GM23338 (cell line): ENCODE data around the gene OVOL3. TPM values are rescaled to one million over a fixed set of nuclear protein-coding genes. Genes with fewer than 3 reads are reported as not detected.

Experiments
- ATAC-seq: fragments of 200-7000 bp; cut with Tn5 transposase; 3 replicates; pipeline ENCODE4 v1.9.1; 2020
- DNase-seq: peaks from one replicate; pipeline ENCODE4 v3.0.0-alpha.2; 2015; ENCODE audit warnings: low spot score
- H2AFZ ChIP-seq: fragments of 200-600 bp; sonication (generic); 2 replicates; pipeline ENCODE4 v1.8.0; 2016; ENCODE audit warnings: antibody characterized with exemption, mild to moderate bottlenecking, moderate library complexity
- H3F3A ChIP-seq: fragments of 200-600 bp; sonication (generic); replicated peaks from 2 replicates; pipeline ENCODE4 v1.8.0; 2017; ENCODE audit warnings: antibody characterized with exemption, mixed run types, low read depth
- H3K27ac ChIP-seq: fragments of 200-600 bp; sonication (generic); 2 replicates; pipeline ENCODE4 v1.6.1; 2016; ENCODE audit warnings: low read depth
- H3K27me3 ChIP-seq: fragments of 200-600 bp; sonication (generic); 2 replicates; pipeline ENCODE4 v1.8.0; 2016; ENCODE audit warnings: mild to moderate bottlenecking, mixed run types, moderate library complexity; ENCODE audit not compliant: insufficient read depth
- H3K36me3 ChIP-seq: fragments of 200-600 bp; sonication (generic); 2 replicates; pipeline ENCODE4 v1.8.0; 2016; ENCODE audit warnings: mild to moderate bottlenecking; ENCODE audit not compliant: insufficient read depth
- H3K4me1 ChIP-seq: fragments of 200-600 bp; sonication (generic); 2 replicates; pipeline ENCODE4 v1.8.0; 2016; ENCODE audit warnings: mild to moderate bottlenecking, moderate library complexity; ENCODE audit not compliant: insufficient read depth
- H3K4me2 ChIP-seq: fragments of 200-600 bp; sonication (generic); 2 replicates; pipeline ENCODE4 v1.7.1; 2017; ENCODE audit warnings: mixed run types
- H3K4me3 ChIP-seq: fragments of 200-600 bp; sonication (generic); 2 replicates; pipeline ENCODE4 v1.6.1; 2016; ENCODE audit warnings: mixed run types
- H3K79me2 ChIP-seq: fragments of 200-600 bp; sonication (generic); replicated peaks from 2 replicates; pipeline ENCODE4 v1.8.0; 2017; ENCODE audit warnings: mild to moderate bottlenecking; ENCODE audit not compliant: insufficient read depth
- H3K9me2 ChIP-seq: fragments of 200-600 bp; sonication (generic); 2 replicates; pipeline ENCODE4 v1.8.0; 2017; ENCODE audit not compliant: insufficient read depth
- H4K20me1 ChIP-seq: fragments of 200-600 bp; sonication (generic); replicated peaks from 2 replicates; pipeline ENCODE4 v1.8.0; 2017; ENCODE audit warnings: mild to moderate bottlenecking; ENCODE audit not compliant: insufficient read depth
- H3K27ac Mint-ChIP-seq: 2 replicates; pipeline ENCODE4 v1.8.0; 2020; ENCODE audit warnings: inconsistent platforms, mild to moderate bottlenecking, moderate library complexity, mixed read lengths
- H3K27me3 Mint-ChIP-seq: 3 replicates; pipeline ENCODE4 v1.8.0; 2022; ENCODE audit warnings: low read depth, mild to moderate bottlenecking, moderate library complexity, mixed read lengths, inconsistent platforms; ENCODE audit not compliant: insufficient read depth, poor library complexity
- H3K36me3 Mint-ChIP-seq: 3 replicates; pipeline ENCODE4 v1.8.0; 2021; ENCODE audit warnings: low read depth, mild to moderate bottlenecking, inconsistent platforms, moderate library complexity, mixed read lengths
- H3K4me1 Mint-ChIP-seq: 3 replicates; pipeline ENCODE4 v1.8.0; 2020; ENCODE audit warnings: mild to moderate bottlenecking, inconsistent platforms, mixed read lengths
- H3K4me3 Mint-ChIP-seq: 3 replicates; pipeline ENCODE4 v1.8.0; 2021; ENCODE audit warnings: moderate library complexity, mild to moderate bottlenecking, inconsistent platforms, mixed read lengths
- H3K9me3 Mint-ChIP-seq: 3 replicates; pipeline ENCODE4 v1.8.0; 2020; ENCODE audit warnings: moderate library complexity, mild to moderate bottlenecking, inconsistent platforms, mixed read lengths
- CREB1 ChIP-seq: fragments of 250-450 bp; sonication (Bioruptor Pico); IDR thresholded peaks from 2 replicates; pipeline ENCODE4 v1.5.0; 2020; ENCODE audit warnings: low read depth, mild to moderate bottlenecking, moderate library complexity
- CTCF ChIP-seq, 2 experiments: fragments of 200-600 bp in 1 of 2; sonication (generic) in 1 of 2; conservative IDR thresholded peaks; 2 replicates each; pipeline versions ENCODE4 v1.5.1 to v1.6.1; 2016 to 2017; ENCODE audit warnings: antibody characterized with exemption in 2 of 2, low read depth in 2 of 2, mild to moderate bottlenecking in 2 of 2, moderate library complexity in 1 of 2
- EZH2 ChIP-seq: fragments of 200-600 bp; sonication (generic); IDR thresholded peaks from one replicate; pipeline ENCODE4 v1.8.0; 2017; ENCODE audit warnings: antibody characterized with exemption, mild to moderate bottlenecking, low read depth; ENCODE audit not compliant: unreplicated experiment
- EZH2phosphoT487 ChIP-seq: fragments of 200-600 bp; sonication (generic); IDR thresholded peaks from one replicate; pipeline ENCODE4 v1.8.1; 2018; ENCODE audit warnings: antibody characterized with exemption; ENCODE audit not compliant: unreplicated experiment
- JUNB ChIP-seq: IDR thresholded peaks from one replicate; pipeline ENCODE4 v1.6.1; 2016; ENCODE audit warnings: antibody characterized with exemption; ENCODE audit not compliant: unreplicated experiment
- NANOG ChIP-seq: IDR thresholded peaks from 2 replicates; pipeline ENCODE4 v1.6.1; 2016; ENCODE audit warnings: antibody characterized with exemption, borderline replicate concordance
- POLR2AphosphoS5 ChIP-seq: IDR thresholded peaks from 2 replicates; pipeline ENCODE4 v1.6.1; 2016; ENCODE audit warnings: antibody characterized with exemption, low read depth
- REST ChIP-seq: IDR thresholded peaks from one replicate; pipeline ENCODE4 v1.6.1; 2018; ENCODE audit warnings: antibody characterized with exemption; ENCODE audit not compliant: unreplicated experiment
- STAT1 ChIP-seq: IDR thresholded peaks from one replicate; pipeline ENCODE4 v1.6.1; 2016; ENCODE audit warnings: antibody characterized with exemption; ENCODE audit not compliant: unreplicated experiment
- ZNF114 ChIP-seq: fragments of 250-450 bp; sonication (Bioruptor Pico); IDR thresholded peaks from 2 replicates; pipeline ENCODE4 v1.5.0; 2020; ENCODE audit warnings: mild to moderate bottlenecking, moderate library complexity
- ZNF331 ChIP-seq: fragments of 250-450 bp; sonication (Bioruptor Pico); IDR thresholded peaks from 2 replicates; pipeline ENCODE4 v1.5.0; 2020; ENCODE audit warnings: low read depth, mild to moderate bottlenecking, moderate library complexity
- polyA plus RNA-seq: library from polyadenylated mRNA; unstranded; fragments of >200 nt; fragmentation: Nextera tagmentation; extraction: Ambion mirVana; gene quantifications from 2 replicates; pipeline ENCODE4 v1.2.1, GENCODE V29; 2016
- total RNA-seq: library from RNA; depleted of rRNA; stranded (reverse); fragments of >200 nt; shearing (Covaris generic); gene quantifications from 2 replicates; pipeline ENCODE4 v1.2.3, GENCODE V29; 2014
- TF ChIP-seq, protein P1 (sequence below): IDR thresholded peaks from 2 replicates; pipeline ENCODE4 v1.6.1; 2016; ENCODE audit warnings: antibody characterized with exemption
- TF ChIP-seq, protein P2 (sequence below): fragments of 250-450 bp; sonication (Bioruptor Pico); IDR thresholded peaks from 2 replicates; pipeline ENCODE4 v1.5.0; 2020; ENCODE audit warnings: mild to moderate bottlenecking, moderate library complexity

OVOL3 gene
- total and polyA plus RNA-seq, 2 experiments from 2014 or later: not detected

GRCh38 chr19:36072081-36072480 is 38.9 kb upstream of the OVOL3 start:
- no peaks in the 10 kb centered on the region for H3K27me3 ChIP-seq
- H3K4me3 Mint-ChIP-seq: no peak overlapping the region
- H2AFZ ChIP-seq: no peak overlapping the region
- H4K20me1 ChIP-seq: peaks cover 9% of the 10 kb centered on the region; the same call in 1 of the 2 replicates
- H3K36me3 ChIP-seq: peaks cover 35% of the 10 kb centered on the region
- no peaks in the 10 kb centered on the region for H3K4me1 ChIP-seq
- H3K36me3 Mint-ChIP-seq: peaks cover 81% of the 10 kb centered on the region
- H3K27me3 Mint-ChIP-seq: peaks cover 3% of the 10 kb centered on the region
- no peaks in the 10 kb centered on the region for H3K9me2 ChIP-seq
- DNase-seq: no peak
- no peak overlapping the region for H3K4me2 ChIP-seq
- peaks cover 6% of the 10 kb centered on the region; the same call in 1 of the 2 replicates for H3F3A ChIP-seq
- no peak overlapping the region for H3K27ac ChIP-seq
- no peaks in the 10 kb centered on the region for H3K79me2 ChIP-seq
- H3K9me3 Mint-ChIP-seq: peaks cover 4% of the 10 kb centered on the region; the same call in 1 of the 3 replicates
- no peak overlapping the region for H3K27ac Mint-ChIP-seq
- H3K4me3 ChIP-seq: no peak overlapping the region
- TF ChIP-seq, protein P1, sequence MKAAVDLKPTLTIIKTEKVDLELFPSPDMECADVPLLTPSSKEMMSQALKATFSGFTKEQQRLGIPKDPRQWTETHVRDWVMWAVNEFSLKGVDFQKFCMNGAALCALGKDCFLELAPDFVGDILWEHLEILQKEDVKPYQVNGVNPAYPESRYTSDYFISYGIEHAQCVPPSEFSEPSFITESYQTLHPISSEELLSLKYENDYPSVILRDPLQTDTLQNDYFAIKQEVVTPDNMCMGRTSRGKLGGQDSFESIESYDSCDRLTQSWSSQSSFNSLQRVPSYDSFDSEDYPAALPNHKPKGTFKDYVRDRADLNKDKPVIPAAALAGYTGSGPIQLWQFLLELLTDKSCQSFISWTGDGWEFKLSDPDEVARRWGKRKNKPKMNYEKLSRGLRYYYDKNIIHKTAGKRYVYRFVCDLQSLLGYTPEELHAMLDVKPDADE: no peak
- TF ChIP-seq ZNF114 (CRISPR knock-in tag): no peak
- no peak for TF ChIP-seq REST
- TF ChIP-seq NANOG: no peak
- TF ChIP-seq, protein P2, sequence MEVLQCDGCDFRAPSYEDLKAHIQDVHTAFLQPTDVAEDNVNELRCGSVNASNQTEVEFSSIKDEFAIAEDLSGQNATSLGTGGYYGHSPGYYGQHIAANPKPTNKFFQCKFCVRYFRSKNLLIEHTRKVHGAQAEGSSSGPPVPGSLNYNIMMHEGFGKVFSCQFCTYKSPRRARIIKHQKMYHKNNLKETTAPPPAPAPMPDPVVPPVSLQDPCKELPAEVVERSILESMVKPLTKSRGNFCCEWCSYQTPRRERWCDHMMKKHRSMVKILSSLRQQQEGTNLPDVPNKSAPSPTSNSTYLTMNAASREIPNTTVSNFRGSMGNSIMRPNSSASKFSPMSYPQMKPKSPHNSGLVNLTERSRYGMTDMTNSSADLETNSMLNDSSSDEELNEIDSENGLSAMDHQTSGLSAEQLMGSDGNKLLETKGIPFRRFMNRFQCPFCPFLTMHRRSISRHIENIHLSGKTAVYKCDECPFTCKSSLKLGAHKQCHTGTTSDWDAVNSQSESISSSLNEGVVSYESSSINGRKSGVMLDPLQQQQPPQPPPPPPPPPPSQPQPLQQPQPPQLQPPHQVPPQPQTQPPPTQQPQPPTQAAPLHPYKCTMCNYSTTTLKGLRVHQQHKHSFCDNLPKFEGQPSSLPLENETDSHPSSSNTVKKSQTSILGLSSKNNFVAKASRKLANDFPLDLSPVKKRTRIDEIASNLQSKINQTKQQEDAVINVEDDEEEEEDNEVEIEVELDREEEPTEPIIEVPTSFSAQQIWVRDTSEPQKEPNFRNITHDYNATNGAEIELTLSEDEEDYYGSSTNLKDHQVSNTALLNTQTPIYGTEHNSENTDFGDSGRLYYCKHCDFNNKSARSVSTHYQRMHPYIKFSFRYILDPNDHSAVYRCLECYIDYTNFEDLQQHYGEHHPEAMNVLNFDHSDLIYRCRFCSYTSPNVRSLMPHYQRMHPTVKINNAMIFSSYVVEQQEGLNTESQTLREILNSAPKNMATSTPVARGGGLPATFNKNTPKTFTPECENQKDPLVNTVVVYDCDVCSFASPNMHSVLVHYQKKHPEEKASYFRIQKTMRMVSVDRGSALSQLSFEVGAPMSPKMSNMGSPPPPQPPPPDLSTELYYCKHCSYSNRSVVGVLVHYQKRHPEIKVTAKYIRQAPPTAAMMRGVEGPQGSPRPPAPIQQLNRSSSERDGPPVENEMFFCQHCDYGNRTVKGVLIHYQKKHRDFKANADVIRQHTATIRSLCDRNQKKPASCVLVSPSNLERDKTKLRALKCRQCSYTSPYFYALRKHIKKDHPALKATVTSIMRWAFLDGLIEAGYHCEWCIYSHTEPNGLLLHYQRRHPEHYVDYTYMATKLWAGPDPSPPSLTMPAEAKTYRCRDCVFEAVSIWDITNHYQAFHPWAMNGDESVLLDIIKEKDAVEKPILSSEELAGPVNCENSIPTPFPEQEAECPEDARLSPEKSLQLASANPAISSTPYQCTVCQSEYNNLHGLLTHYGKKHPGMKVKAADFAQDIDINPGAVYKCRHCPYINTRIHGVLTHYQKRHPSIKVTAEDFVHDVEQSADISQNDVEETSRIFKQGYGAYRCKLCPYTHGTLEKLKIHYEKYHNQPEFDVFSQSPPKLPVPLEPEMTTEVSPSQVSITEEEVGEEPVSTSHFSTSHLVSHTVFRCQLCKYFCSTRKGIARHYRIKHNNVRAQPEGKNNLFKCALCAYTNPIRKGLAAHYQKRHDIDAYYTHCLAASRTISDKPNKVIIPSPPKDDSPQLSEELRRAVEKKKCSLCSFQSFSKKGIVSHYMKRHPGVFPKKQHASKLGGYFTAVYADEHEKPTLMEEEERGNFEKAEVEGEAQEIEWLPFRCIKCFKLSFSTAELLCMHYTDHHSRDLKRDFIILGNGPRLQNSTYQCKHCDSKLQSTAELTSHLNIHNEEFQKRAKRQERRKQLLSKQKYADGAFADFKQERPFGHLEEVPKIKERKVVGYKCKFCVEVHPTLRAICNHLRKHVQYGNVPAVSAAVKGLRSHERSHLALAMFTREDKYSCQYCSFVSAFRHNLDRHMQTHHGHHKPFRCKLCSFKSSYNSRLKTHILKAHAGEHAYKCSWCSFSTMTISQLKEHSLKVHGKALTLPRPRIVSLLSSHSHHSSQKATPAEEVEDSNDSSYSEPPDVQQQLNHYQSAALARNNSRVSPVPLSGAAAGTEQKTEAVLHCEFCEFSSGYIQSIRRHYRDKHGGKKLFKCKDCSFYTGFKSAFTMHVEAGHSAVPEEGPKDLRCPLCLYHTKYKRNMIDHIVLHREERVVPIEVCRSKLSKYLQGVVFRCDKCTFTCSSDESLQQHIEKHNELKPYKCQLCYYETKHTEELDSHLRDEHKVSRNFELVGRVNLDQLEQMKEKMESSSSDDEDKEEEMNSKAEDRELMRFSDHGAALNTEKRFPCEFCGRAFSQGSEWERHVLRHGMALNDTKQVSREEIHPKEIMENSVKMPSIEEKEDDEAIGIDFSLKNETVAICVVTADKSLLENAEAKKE (CRISPR knock-in tag): no peak
- no peak for TF ChIP-seq EZH2
- no peak for TF ChIP-seq ZNF331 (CRISPR knock-in tag)
- TF ChIP-seq CREB1 (CRISPR knock-in tag): no peak
- TF ChIP-seq EZH2phosphoT487: no peak
- TF ChIP-seq POLR2AphosphoS5: no peak
- no peak for TF ChIP-seq CTCF (conservative IDR thresholded peaks at IDR 0.05; ENCODE audit: low read depth in 2 of 2)
- TF ChIP-seq STAT1: no peak
- no peak for TF ChIP-seq JUNB
- H3K4me1 Mint-ChIP-seq: no peaks in the 10 kb centered on the region
- no peak for ATAC-seq
